GM18861 (cell line): Measurements from ENCODE around the gene TIGD2.

ENCODE experiments used
- ATAC-seq: cut with Tn5 transposase; IDR thresholded peaks from one replicate; pipeline ENCODE4 v1.9.1; 2021; ENCODE audit not compliant: unreplicated experiment

TIGD2 gene

DNA sequence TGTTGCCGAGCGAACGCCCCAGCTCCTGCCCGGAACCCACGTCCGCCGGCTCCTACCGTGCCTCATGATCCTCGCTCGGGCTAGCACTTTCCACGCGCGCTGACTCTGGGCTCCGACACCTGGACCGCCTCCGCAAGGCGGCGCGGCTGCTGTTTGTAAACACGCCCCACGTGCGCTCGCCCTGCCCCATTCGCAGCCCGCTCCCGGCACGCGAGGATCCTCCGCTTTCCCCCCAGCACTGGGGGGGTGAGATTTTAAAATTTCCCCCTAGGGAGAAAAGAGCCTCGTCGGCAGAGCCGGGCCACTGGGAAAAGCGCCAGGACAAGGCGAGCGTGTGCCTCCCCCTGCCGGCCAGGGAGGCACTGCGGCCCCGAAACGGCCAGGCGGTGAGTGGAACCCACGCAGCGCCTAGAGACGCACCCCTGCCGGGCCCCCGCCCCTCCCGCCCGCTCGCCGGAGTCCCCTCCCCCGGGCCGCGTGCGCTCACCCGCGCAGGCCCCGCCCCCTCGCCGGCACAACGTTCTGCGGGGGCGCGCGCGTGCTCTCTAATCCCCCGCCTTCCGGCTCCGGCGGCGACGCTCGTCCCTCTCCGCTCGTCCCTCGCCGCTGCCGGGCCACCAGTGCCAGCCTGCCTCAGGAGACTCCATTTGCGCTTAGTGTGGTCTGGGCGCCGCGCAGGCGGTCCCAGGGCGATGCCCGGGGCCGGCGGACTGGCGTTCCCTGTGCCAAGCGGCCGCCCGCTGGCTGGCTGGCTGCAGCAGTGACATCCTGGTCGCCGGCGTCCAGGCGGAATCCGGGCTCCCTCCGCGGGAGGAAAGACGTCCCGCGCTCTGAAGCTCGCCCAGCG, at the start of gene TIGD2:
TIGD2 (plus strand) TSS at position 548 of the 847 bp plus-strand sequence. CDS start 1,442 bp downstream, outside the sequence.
- peak; percentile 82 for ATAC-seq

DNA sequence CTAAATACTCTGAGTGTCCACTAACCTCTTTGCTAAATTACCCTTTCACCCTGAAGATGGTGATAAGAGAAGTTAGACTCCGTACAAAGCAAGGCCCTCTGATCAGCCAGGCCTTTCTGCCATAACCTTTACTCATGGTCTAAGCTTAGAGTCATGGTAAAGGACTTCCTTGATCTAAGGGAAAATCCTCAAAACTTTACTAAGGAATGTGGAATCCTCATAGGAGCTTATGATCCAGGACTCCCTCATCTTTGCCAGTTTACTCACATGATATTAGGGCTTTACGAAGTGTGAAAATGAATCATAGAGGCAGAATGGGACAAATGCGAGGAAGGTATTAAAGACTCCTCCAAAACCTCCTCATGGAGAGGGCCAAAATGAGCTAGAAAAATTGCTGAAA, 46.5 kb upstream of the TIGD2 start:
- ATAC-seq: no peak

DNA sequence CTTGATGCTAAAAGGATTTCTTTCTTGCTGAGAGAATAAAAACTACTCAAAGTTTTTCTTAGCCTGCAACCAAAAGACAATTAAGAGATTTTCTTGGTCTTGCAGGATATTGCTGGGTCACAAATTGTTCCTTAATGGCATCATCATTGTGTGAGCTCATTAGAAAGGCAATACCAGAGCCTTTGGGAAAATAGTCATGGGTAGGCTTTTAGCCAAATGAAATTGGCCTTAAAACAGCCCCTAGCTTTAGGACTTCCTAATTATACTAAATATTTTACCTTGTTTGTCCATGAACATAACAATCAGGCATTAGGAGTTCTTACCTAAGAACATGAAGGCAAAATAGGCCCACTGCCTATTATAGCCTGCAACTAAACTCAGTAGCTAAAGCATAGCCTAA, 43.9 kb upstream of the TIGD2 start:
- no peak for ATAC-seq

DNA sequence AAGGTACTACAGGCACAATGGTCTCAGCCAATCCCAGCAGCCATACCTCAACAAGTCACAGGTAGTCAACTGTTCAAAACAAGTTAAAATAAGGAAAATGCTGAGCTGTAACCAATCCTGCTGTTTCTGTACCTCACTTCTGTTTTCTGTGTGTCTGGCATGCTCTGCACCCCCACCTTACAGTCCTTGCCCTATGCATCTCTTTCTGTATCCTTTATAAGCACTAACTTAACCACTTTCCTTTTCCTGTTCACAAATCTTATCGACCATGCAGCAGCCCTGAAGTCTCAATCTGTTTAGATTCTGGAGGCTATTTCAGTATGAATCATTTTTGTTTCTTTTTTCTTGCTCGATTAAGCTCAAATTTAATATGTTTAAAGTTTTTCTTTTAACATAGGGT, 41.9 kb upstream of the TIGD2 start:
- peak; percentile 81 for ATAC-seq

DNA sequence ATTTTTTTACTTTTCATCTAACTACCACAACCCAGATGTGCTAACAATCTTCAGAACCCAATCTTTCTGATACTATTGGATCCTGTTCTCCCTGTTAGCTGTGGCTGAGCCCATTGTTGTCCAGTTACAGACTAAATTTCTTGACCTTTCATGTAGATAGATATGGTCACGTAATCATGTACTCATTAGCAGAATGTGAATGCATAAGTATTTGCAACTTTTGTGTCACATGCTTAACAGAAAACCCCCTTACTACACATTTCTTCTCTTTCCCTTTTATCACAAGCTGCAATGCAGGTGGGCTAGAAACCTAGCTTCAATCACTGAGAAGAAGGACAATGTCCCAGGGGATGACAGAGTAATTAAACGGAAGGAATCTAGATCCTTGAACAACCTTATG, 41.3 kb upstream of the TIGD2 start:
- ATAC-seq: peak; percentile 49

DNA sequence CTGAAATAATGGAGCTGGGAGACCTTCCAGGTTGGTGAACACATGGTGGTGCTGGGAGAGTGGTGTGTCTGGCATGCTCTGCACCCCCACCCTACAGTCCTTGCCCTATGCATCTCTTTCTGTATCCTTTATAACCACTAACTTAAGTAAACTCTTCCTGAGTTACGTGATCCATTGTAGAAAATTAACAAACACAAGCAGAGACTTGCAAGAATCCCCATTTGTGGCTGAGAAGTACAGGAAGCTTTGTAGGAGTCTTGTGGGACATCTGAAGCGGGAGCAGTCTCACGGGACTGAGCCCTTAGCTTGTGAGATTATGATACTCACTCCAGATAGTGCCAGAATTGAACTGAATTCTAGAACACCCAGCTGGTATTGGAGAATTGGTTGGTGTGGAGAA, 40.0 kb upstream of the TIGD2 start:
- no peak for ATAC-seq

DNA sequence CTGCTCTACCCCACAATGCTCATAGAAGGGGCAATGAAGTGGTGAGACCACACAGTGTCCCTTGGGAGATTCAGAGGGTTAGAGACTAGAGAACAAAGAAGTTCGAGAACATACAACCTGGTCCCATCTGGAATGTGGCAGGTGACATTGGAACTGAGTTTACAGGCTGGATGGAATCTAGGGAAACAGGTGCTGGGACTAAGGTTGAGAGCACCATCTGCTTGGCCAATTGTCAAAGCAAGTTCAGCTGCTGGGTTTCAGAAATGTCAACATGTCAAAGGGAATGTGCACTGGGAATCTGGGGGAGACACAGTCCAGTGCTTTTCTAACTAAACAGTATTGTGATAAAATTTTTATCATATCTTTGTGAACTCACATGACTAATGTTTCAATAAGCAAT, 38.4 kb upstream of the TIGD2 start:
- ATAC-seq: no peak

DNA sequence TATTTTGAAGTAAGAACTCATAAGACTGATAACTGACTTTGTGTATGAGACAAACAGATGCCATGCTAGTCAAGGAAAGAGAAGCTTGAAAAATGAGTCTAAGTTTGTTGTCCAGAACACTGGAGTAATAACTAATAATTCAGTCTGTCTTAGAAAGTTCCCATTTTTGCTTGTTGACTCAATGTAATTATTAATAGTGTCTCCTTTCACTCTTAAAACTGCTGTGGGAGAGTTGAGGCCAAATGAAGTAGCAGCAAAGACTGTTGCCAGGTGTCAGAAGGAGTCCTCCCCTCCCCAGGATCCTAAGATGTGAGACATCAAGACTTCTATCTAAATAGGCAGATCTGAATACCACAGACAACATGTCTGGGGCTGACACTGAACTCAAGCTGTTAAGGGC, 33.6 kb upstream of the TIGD2 start:
- no peak for ATAC-seq

DNA sequence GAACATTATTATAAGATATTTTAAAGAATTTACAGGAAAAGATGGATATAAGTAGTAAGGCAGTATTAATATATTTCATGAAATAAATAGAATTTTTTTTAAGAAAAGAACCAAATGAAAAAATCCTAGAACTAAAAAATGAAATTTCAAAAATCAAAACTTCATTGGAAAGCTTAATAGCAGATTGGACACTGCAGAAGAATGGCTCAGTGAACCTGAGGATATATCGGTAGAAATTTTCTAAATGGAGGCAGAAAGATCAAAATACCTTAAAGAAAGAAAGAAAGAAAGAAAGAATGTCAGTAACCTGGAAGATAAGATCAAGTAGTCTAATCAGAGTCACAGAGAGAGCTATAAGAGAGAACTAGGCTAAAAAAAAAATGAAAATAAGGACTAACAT, 33.0 kb upstream of the TIGD2 start:
- no peak for ATAC-seq

DNA sequence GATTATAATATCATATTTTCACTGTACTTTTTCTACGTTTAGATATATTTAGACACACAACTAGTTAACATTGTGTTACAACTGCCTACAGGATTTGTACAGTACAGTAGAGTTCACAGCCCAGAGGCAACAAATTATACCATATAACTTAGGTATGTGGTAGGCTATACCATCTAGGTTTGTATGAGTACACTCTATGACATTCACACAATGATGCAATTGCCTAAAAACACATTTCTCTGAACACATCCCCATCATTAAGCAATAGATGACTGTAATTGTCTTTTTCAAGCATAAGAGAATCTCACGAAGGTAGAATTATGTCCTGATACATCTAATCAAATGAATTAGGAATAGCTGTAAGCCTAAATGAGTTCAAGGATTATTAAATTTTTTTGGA, 12.3 kb upstream of the TIGD2 start:
- ATAC-seq: no peak

DNA sequence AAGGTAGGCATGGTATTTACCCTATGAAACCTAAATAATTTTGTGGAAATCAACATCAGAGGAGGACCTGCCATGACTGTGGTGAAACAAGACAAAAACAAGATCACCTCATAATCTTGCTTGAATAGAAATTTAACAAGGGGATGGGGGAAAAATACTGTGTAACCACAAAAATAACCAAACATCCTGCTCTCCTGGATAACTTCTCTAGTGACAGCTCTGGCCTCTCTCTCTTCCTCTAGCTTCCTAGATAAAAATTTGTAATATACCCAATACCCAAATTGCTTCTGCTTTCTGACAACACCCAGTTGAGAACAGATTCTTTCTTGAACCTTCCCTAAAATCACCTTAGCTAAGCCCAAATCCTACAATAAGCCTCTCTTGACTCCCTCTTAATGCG, 11.9 kb upstream of the TIGD2 start:
- no peak for ATAC-seq

DNA sequence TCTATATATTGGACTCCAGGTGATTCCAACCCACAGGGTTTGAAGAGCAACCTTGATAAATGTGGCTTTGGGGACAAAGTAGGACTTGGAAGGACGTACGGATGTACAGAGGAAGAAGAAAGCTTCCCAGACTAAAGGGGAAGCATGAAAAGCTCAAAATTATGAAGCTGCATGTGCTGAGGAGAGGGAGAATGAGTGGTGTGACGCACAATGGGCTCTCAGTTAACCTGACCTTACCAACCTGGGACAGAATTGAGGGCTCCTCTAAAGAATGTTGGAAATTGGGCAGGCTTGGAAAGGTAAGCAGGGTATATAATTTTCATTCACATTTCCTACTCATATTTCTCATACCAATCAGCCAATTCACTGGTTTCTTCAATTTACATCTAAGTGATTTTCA, 10.5 kb upstream of the TIGD2 start:
- ATAC-seq: peak; percentile 15

DNA sequence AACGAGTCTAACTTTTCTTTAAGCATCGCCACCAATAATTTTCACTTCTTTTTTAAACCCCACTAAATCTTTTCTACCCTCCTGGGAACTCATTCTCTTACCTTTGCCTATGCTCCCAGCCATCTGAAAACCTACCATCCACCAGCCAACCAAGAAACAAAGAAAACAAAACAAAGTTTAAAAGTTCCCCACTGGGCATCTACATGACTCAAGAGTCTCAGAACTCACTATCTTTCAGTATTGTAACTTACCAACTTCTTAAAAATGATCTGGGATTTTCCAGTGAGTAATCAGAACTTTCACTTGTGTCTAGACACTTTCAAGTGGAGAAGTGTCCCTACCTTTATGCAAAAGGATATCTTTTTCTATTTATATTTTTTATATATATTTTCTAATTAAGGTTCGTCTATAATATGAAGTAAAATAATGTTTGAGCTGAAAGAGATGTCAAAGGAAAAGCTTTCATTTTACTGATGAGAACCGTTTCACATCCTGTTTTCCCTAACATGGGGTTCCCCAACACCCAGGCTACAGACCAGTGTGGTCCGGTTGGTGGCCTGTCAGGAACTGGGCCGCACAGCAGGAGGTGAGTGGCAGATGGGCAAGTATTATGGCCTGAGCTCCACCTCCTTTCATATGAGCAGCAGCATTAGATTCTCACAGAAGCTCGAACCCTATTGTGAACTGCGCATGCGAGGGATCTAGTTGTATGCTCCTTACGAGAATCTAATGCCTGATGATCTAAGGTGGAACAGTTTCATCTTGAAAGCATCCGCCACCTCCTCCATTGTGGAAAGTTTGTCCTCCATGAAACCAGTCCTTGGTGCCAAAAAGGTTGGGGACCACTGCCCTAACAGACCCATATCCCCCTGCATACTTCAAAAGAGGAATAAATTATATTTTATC, 9.8 kb upstream of the TIGD2 start:
- ATAC-seq: peak; percentile 90

DNA sequence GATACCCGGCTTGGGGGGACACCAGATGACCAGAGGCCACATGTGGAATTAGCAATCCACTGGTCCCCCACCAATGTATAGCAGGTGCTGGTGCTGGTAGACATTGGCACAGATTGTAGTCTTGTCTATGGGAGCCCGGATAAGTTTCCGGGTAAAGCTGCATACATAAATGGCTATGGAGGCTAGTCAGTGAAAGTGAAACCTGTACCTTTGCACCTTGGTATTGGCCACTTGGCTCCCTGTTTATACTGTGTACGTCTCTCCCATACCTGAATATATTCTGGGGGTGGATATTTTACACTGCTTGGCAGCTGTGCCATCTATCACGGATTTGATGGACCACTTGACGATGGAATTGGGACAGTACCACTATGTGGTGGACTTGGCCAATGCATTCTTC, 5.6 kb upstream of the TIGD2 start:
- no peak for ATAC-seq

DNA sequence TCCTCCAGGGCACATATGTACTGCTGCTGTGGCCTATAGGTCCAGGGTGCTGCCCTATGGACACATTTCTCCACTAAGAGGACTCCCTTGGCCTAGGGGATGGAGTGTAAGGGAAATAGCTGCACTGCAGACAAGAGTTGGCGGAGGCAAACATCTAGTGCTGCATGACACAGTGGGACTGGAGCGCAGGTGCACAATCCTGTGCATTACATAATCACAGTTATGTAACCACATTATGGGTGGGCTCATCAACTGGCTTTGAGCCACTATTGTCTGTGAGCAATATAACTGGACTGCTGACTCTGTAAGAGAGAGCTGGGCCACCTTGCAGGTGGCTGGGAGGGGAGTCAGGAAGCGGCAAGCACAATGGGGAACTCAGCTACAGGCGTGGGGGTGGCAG, 3.2 kb upstream of the TIGD2 start:
- no peak for ATAC-seq

DNA sequence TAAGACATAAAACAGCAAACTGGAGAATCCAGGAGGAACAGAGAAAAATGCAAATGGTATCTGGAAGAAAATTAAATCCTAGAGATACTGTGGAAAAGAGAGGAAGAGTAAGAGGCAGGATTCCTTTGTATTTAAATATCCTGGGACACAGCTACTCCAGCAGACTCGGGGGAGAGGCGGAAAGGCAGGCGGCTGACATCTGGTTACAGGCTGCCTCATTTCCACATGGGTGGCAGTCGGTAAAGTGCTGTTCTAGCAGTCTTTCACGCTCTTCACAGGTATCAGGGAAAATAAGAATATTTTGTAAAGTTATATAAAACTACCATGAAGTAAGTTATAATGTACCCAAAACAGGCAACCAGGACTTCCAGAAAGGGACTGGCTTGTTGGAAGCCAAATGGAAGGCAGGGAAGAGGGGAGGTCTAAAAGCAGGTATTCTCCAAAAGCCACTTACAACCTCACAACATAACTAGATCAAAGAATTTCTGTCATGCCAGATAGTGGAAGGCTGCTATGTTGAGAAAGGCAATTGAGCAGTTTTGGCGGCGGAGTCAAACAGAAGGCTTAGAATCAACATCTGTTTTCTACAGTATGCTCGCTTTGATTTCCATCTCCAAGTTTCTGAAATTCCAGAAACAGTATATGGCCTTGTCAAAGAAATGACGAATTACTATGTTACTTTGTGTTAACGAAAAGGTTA, 1.3 kb upstream of the TIGD2 start:
- no peak for ATAC-seq

DNA sequence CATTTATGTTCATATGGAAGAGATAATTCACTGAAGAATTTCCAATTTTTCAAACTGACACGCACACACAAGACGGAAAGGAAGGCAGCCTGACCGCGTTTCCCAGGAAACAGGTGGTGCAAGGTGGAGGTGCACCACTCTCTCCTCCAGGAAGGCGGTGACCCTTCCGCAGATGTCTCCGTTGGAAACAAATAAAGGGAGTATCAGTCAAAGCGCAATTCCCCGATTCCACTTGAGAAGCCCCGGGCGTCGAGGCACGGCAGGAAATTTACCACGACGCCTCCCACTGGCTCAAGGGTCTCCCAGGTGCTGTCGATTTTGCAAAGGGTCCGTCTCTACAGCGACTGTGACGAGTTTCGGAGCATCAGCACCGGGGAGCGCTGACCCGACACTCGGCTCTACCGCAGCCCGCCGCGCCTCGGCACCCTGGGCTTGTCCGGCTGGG, 770 bp upstream of the TIGD2 start:
- no peak for ATAC-seq

DNA sequence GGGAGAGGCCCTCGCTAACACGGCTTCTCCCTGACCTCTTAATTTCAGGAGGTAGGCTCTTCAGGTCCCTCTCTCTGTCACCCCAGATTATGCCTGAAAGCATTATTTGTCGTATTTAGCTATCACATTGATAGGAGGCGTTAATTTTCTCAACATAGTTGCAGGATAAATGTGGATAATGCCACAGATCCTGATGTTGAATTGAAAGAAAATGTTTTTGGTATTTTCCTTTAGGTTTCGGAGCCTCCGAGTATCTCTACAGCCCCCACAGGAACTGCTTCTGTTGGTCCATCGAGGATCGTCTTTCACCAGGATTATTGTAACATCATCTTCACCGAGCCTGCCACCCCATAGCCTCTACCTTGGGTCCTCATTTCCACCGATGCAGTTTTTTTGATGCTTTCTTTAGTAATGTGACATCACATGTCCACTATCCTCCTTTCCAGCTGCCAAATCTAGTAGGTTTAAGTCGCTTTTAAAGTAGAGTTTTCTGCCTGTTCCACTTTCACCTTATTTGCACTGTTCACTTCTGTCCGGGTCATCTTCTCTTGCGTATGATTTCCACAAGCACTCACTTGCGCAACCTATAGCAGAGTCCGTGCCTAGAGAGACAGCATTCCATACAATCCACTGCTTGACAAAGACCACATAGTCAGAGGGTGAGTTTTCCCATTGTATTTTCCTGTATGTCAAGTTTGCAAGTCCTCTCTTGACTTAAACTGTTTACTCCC, 665 bp downstream of the TIGD2 start:
- ATAC-seq: no peak

DNA sequence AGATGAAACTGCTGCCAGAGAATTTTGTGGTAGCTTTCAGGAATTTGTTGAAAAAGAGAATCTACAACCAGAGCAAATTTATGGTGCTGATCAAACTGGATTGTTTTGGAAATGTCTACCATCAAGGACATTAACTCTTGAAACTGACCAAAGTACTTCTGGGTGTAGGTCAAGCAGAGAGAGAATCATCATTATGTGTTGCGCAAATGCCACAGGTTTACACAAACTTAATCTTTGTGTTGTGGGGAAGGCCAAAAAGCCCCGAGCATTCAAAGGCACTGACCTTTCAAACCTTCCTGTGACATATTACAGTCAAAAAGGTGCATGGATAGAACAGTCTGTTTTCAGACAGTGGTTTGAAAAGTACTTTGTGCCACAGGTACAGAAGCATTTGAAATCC, 2.1 kb downstream of the TIGD2 start:
- no peak for ATAC-seq

DNA sequence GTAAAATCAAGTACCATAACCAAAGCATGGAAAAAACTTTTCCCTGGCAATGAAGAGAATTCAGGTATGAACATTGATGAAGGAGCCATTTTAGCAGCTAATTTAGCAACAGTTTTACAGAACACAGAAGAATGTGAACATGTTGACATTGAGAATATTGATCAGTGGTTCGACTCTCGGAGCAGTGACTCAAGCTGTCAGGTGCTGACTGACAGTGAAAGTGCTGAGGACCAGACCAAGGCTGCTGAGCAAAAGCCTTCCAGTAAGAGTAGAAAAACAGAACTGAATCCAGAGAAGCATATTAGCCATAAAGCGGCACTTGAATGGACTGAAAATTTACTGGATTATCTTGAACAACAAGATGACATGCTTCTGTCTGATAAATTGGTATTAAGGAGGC, 2.8 kb downstream of the TIGD2 start:
- ATAC-seq: peak; percentile 32

DNA sequence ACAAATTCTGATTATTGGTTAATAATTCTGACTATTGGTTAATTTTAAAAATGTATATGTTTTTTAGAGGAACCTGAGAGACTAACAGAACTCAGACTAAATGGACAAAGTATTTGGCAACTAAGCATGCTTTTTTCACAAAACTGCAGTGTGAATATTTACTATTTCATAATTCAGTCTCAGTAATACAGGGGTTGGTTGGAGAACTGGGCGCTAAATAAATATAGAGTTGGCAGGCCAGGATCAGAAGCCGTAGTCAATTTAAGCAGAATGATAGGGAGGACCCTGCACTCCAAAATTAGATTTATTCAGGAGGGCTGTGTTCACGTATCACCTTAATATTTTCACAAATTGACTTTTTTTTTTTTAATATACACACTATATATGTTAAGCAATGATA, 5.8 kb downstream of the TIGD2 start:
- no peak for ATAC-seq
